ENCODE data around the gene ZNF639. TPM values are rescaled to one million over a fixed set of nuclear protein-coding genes. Genes with fewer than 3 reads are reported as not detected.

Gene ZNF639
- total RNA-seq, 1 donor from 2014 or later: 37.3 TPM

GRCh38 chr3:179375091-179375999, 52.5 kb downstream of the ZNF639 start:
- TF ChIP-seq POLR2A (IDR thresholded peaks at IDR 0.05): no peak
- no peak for TF ChIP-seq POLR2AphosphoS5 (IDR thresholded peaks at IDR 0.05; ENCODE audit: insufficient read depth in 1 of 2, low read depth in 1 of 2)
- TF ChIP-seq CTCF (IDR thresholded peaks at IDR 0.05): no peak
- Histone ChIP-seq H3K4me1 (no peaks in the 10 kb centered on the region), H3K9me3 (no peaks in the 10 kb centered on the region), H3K27me3 (no peaks in the 10 kb centered on the region), H3K27ac (no peak overlapping the region), H3K4me3 (no peak overlapping the region), H3K36me3 (peaks cover 0 to 31% of the 10 kb centered on the region in 2 donors)
- intact Hi-C loops (cut with DNase I): no loop called here
- DNase-seq (ENCODE audit: extremely low spot score in 2 of 2): no peak

- no peaks in the 10 kb centered on the region for H3K27me3 ChIP-seq
- intact Hi-C loops (cut with DNase I): no loop called here
- H3K9me3 ChIP-seq: no peaks in the 10 kb centered on the region
- H3K27ac ChIP-seq: no peak overlapping the region
- no peak for DNase-seq (ENCODE audit: extremely low spot score in 2 of 2)
- H3K4me3 ChIP-seq: no peak overlapping the region
- TF ChIP-seq POLR2A (IDR thresholded peaks at IDR 0.05) (no peak), CTCF (IDR thresholded peaks at IDR 0.05) (no peak), POLR2AphosphoS5 (IDR thresholded peaks at IDR 0.05; ENCODE audit: insufficient read depth in 1 of 2, low read depth in 1 of 2) (no peak)
- H3K4me1 ChIP-seq: no peaks in the 10 kb centered on the region
- H3K36me3 ChIP-seq: peaks cover 0 to 27% of the 10 kb centered on the region in 2 donors
Measured at GRCh38 chr3:179376474-179376873, 53.6 kb downstream of the ZNF639 start.

Other genes starting within 250 kb of the ZNF639 start
- 20.1 TPM for gene PIK3CA, start 174.7 kb upstream of the ZNF639 start, total RNA-seq
- gene KCNMB3, start 71.9 kb upstream of the ZNF639 start, total RNA-seq: 1.2 TPM
- gene MFN1, start 24.7 kb downstream of the ZNF639 start, total RNA-seq: 33.1 TPM
- 23.3 TPM for gene GNB4, start 128.4 kb downstream of the ZNF639 start, total RNA-seq
- 21.9 TPM for gene ACTL6A, start 239.9 kb downstream of the ZNF639 start, total RNA-seq

All from vagina (tissue), 2 donors.